GM18505 (cell line): ENCODE measurements around the gene EBF3.

Source experiments
- ATAC-seq: cut with Tn5 transposase; IDR thresholded peaks from one replicate; pipeline ENCODE4 v1.9.1; 2021; ENCODE audit not compliant: unreplicated experiment
- POLR2A ChIP-seq: IDR thresholded peaks from 4 replicates; pipeline ENCODE4 v1.6.1; 2011; ENCODE audit warnings: borderline replicate concordance; ENCODE audit not compliant: insufficient read depth, insufficient read length; ENCODE audit errors: extremely low read depth

Gene EBF3

DNA sequence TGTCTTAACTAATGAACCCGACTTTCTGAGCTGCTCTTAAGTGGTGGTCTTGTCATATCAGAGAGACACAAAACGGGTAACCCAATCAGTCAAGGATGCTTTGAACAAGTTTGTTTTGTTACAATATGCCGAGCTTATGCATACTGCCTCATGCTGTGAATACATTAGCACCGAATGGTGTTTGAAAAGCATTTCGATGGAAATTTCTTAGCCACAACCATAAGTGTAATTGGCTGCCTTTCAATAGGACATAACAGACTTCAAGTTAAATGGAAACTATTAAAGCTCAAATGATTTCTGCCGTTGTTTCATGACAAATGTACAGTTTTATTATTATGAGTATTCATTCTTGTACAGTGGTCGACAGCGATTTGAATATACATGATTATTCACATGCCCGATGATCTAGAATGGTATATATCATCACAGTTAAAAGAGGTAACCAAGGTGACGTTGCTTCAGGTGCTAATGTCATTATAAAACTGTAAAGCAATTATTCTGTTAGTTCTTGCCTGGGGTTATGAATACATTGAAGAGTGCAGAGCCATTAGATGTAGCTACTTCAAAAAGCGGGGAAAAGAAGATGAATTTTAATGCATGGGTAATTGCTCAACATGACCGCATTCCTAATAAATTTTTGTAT is 118.8 kb downstream of the EBF3 start:
- TF ChIP-seq POLR2A, result no peak
- ATAC-seq, result no peak

DNA sequence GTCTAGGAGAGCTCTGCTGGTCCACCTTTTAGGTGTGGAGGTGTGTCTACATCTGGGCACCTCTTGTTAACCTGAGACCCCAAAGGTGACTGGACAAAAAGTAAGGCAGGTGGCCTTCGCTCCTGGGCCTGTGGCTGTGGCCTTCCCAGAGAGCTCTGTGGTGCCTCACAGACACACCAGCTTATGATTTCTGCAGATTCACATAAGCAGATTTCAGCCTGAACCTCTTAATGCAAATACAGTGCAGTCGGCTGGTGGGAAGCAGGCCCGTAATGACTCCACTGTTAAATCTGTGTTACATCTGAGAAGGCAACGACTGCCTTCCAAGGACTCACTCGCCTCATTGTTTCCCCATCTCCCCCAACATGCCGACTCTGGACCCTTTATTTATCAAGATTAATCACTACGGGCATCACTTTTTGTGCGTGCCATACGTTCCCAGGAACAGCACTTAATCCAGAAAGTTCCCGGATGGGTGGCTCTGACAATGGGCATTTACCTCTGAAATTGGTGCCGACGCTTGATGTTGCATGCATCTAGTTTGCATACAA is 119.8 kb downstream of the EBF3 start:
- ATAC-seq, result no peak
- TF ChIP-seq POLR2A, result no peak

DNA sequence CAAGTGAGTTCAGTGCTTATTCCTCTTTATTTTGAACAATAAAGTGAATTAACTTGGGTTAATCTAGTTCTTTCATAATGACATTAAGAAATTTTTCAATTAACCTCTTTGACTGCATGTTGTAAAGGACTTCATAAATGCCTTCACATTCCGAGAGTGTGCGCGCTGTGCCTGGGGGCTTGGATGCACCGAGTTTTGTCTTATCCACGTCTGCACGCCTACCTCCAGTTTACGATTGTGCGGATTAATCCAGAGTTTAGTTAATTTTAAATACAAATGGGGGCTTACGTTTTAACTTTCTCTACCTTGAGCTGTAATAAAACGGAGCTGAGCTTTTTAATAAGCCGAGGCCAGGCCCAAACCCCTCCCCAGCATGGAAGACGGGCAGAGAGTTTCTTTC is 120.4 kb downstream of the EBF3 start:
- no peak for ATAC-seq
- TF ChIP-seq POLR2A, result no peak

DNA sequence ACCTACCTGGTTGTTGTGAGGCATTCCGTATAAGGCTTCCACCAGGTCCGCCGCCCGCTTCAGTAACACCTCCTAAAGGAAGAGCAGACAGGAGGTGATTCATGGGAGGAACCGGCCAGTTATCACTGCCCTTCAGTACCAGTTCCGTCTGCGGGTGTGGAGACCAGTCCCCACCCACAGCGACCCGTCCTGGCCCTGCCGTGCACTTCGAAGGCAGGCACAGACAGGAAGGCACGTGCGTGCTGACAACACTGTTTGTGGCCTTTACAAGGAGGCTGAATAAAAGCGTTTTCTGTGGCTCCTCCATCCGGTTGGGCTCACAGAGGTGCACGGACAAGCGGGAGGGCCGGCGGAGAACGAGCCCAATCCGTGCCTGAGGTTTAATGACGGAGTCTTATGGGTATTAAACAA is 120.9 kb downstream of the EBF3 start:
- TF ChIP-seq POLR2A, result no peak
- no peak for ATAC-seq

DNA sequence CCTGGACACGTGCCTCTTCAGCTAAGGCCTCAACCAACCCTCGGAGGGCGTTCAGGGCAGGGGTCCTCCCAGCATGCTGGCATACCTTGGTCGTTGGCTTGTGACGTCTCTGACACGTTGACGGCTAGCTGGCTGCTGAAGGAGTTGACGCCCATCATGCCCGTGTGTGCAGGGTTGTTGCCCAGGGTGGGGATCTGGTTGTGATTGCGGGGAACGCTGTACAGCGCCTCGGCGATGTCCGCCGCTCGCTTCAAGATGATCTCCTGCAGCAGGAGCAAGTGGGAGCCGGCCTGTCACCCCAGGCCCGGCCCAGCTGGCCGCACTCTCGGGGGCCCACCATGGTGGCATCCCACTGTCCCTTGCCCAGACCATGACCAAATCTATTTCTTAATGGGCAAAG is 122.0 kb downstream of the EBF3 start:
- ATAC-seq, result no peak
- no peak for TF ChIP-seq POLR2A

DNA sequence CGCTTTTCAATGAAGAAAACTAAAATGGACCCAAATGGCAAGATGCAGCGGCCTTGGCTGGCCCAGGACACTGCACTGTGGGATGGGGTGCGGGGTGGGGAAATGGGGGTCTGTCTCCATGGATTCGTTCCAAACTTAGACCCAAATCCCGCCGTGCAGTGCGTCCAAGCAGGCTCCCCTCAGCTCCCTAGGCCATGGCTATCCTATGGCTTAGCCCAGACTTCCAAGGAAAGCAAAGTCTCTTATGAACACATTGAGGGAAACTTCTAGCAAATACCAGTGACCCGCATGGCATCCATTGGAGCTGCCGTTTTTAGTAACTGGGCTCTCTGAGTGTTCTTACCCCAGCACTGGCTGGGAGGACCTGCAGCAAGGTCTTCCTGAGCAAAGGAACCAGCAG is 122.5 kb downstream of the EBF3 start:
- TF ChIP-seq POLR2A, result no peak
- ATAC-seq, result no peak

DNA sequence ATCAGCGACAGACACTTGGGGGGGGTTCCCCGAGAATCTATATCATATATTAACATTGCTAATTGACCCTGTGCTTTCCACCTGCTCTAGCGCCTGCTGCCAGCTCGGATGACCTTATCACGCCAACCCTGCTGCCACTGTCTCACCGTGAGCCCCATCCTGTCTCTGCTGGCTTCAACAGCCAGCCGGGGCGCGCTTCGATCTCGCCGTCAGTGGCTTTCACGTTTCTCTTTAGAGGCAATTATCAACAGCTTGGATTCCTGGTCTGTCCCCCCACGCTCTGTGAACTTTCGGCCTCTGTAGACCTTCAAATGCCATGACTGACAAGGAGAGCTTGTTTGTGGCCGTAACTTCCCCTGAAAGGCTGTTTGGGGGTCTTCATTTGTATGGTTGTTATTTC is 123.0 kb downstream of the EBF3 start:
- no peak for ATAC-seq
- no peak for TF ChIP-seq POLR2A

DNA sequence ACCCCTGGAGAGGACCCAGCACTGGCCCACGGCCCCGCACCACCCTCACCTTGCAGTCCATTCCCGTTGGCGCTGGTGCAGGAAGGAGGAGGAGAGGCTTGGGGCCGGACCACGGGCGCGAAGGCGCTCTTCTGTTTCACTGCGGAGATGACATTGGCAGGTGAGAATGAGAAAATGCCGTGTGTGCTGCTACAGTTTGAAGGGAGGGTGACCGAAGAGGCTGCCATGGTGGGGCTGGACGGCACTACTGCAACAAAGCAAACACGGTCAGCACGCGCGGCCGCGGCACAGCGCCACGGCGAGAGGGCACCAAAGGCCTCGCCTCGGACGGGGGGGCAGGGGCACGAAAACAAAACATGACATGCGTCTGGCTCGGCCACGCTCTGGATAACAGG is 123.9 kb downstream of the EBF3 start:
- no peak for TF ChIP-seq POLR2A
- no peak for ATAC-seq

DNA sequence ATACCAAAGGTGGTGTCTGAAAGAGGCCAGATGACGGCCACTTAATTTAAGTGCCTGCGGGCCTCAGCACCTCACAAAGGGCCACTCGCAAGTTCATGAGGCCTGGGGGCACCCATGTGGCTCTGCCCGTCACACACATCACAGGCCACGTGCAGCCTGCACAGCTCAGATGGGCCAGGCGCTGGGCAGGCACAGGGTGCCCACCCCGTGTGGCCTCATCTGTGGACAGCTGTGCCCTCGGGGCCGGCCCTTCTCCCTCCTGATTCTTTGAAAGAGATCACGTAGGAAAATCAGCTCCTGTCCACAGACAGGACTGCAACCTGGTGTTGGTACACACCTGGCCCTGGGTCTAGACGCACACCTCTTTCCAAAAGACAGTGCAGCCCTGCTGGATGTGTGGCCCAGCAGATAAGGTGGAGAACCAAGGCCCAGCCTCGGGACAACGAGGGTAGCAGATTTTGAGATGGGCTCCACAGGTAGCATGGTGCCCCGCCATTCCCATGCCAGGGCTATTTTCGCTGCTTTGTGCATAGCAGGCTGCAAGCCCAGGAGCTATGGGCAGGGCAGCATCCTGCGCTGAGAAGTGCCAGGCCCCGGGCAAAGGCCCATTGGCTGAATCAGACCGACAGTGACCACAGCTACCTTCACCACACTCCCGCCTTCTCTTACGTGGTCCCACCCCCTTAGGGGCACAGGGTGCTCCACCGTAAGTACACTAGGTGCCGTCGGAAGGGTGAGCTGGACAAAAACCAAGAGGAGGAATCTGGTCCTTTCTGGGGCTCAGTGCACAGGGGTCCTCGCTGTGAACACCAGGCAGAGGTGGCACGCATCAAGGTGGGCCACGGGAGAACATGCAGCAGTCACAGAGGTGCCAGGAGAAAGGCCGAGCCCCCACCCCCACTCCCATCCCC is 124.5 kb downstream of the EBF3 start:
- no peak for TF ChIP-seq POLR2A
- no peak for ATAC-seq

DNA sequence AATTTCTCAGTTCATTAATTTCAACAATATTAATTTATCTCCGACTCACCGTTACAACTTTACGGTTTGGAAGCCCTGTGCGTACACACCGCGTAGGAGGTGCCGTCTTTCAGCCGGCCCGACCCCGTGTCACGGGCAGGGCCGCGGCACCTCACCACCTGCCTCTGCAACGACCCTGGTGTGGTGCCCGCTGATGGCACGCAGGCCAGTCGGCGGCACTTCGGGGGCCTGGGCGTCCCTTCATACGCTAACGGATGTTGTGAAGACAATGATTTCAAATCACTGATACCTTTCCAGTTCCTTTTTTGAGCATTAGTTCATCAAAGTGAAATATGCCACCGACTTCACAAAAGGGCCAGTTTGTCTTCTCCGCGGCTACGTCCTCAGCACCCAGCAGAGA is 125.3 kb downstream of the EBF3 start:
- no peak for ATAC-seq
- TF ChIP-seq POLR2A, result no peak

DNA sequence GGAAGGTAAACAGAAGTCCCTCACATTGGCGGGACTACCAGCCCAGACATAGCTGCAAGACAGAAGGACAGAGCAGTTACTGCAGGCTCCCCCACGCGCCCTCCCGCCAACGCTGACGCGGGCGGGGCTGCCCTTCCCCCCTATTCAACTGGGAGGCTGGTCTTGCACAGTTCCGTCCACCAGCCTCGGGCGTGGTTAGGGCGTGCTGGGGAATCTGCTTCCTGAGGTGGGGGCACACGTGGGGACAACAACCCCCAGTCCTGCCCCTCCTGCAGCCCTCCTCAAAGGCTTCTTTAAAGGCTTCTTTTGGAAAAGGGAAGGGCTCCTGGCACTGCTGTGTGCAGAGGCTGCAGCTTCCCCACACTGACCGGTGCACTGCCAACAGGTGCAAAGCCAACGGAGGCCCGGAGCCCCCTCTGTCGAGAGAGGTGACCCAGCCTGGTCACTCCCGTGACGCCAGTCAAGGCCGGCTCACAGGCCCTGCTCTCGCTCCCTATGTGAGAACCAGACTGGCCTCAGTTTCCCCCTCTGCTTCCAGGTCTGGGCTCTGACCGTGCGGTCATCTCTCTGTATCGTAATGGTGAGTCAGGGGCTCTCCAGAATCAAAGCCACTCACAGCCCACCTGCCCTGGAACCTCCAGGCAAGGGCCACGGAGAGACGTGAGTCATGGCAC is 126.0 kb downstream of the EBF3 start:
- no peak for ATAC-seq
- TF ChIP-seq POLR2A, result no peak

DNA sequence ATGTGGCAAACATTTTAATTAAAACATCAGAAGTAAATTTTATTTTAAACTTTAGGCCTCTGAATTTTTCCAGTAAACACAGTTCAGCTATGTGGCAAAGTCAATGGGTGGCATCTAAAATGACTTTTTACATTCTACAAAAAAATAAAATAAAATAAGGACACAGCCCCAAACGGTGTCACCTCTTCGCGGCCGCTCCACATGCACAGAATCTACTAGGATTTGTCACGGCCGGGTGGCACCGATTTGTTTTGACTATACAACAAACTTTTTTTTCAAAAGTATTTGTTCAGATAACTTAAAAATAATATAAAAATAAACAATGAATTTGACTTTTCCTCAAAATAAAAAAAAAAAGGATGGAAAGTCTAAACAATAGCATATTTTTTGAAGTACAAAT is 127.8 kb downstream of the EBF3 start:
- no peak for ATAC-seq
- TF ChIP-seq POLR2A, result no peak

DNA sequence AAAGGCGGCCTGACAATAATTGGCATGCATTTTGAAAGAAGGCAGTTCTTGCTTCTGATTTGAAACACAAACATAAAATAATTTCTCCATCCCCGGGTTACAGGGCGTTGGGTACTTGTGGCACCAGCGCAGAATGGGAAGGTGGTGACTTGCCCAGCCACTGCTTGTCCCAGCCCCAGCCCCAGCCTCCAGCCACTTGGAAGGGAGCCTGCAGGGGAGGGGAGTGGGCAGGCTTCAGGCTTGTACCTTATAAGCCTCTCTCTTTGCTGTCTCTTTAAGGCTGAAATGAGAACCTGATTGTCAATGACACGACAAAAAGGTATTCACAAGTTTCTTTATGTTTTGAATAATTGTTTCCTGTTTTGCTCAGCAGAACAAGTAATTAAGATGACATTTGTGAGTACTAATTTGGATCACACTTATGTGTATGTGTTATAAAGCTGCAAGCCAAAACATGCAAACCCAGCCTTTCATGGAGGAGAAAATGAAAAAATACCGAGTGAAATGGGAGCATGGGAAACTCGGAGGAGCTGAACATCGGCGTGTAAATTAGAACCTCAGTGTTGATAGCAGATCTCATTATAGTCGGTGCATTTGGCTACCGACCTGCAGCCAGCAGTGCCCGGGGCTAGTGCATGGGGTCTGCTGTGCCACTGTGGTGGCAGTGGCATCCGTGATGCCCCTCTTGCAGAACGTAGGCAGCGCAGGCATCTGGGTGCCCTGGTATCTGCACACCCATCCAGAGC is 129.9 kb downstream of the EBF3 start:
- ATAC-seq, result no peak
- TF ChIP-seq POLR2A, result no peak

DNA sequence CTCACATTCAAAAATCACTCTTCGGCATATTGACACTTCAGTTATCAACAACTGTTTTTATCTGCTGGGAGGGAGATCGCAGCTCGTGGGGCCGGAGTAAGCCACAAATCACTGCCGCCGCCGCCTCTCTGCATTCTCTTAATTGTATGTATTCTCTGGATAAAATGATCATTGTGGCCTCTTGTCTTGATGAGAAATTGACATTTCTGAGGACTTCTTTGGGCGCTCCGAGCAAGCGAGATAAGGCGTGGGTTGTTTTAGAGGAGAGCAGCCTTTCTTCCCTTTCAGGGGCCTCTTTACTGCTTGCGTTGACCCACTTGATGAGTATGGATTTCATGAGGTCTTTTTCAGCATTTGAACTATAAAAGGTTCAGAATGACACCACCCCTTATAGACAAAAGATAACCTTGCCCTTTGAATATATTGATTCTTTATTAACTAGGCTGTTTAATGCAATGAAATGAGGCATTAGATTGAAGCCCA is 130.6 kb downstream of the EBF3 start:
- no peak for ATAC-seq
- no peak for TF ChIP-seq POLR2A
